ENCODE results near the gene CLMN.

- no peak for TF ChIP-seq EZH2 (IDR thresholded peaks at IDR 0.05)
- TF ChIP-seq CTCF (IDR thresholded peaks at IDR 0.05), result no peak
These were observed 97.5 kb downstream of the CLMN start for GRCh38 chr14:95222151-95222631.

All from neural progenitor cell (in vitro differentiated cells).